ENCODE results near the gene KLHL18.
A peak's percentile ranks its signal among the peaks of the same experiment; 100 is the strongest.
"Not testable (repeated sequence)": the region's sequence is repeated elsewhere in the genome, so short reads cannot be mapped to it uniquely, and the experiment has no call there.

KLHL18 gene

DNA sequence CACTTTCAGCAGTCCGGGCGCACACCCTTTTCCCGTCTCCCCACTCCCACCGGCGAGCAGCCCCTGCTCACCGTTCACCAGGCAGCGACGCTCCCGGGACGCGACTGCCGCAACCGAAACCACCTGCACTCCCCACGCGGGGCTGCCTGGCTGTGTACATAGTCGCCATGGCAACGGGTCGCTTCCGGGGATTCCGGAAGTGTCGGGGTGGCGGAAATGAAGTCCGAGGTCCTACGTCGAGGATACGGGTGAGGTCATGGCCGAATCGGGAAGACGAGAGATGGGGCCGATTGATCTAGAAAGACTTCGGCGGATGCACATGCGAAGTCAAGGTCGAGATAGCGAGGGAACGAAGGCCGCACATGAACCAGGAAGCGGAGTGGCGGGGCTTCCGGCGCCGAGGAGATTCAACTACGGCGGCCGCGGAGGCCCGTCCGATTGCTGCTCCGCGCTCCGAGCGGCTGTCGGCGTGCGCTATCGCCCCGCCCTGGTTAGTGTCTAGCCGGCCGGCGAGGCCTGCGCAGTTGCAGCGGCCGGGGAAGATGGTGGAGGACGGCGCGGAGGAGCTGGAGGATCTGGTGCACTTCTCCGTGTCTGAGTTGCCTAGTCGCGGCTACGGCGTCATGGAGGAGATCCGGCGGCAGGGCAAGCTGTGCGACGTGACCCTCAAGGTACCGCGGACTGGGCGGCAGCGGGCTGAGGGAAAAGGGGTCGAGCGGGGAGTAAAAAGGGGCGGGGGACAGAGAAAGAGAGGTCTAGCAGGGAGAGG, at the start of gene KLHL18, which contains the start of gene KIF9:
Gene KLHL18 (plus strand): TSS at position 521 of the 769 bp plus-strand sequence. CDS start 22 bp downstream, at position 543.
Gene KIF9 (minus strand): TSS at position 376 of the 769 bp plus-strand sequence. CDS start 5,425 bp downstream, outside the sequence.
- Histone ChIP-seq H3K36me3 (ENCODE audit: control insufficient read depth, insufficient read depth, low read length) (peaks cover 4% of the 10 kb centered on the region), H3K4me1 (ENCODE audit: control insufficient read depth, insufficient read depth, low read length) (peaks cover 3% of the 10 kb centered on the region), H3K27ac (ENCODE audit: low read depth, low read length) (peak within 1 kb of the TSS; percentile 83), H3K9me3 (ENCODE audit: control insufficient read depth, insufficient read depth, low read depth, low read length) (no peaks in the 10 kb centered on the region), H3K9ac (ENCODE audit: low read length) (peak within 1 kb of the TSS; percentile 92), H3K4me3 (ENCODE audit: low read depth, low read length) (peak within 1 kb of the TSS; percentile 86), H3K27me3 (ENCODE audit: control insufficient read depth, insufficient read depth, low read length) (no peaks in the 10 kb centered on the region)

DNA sequence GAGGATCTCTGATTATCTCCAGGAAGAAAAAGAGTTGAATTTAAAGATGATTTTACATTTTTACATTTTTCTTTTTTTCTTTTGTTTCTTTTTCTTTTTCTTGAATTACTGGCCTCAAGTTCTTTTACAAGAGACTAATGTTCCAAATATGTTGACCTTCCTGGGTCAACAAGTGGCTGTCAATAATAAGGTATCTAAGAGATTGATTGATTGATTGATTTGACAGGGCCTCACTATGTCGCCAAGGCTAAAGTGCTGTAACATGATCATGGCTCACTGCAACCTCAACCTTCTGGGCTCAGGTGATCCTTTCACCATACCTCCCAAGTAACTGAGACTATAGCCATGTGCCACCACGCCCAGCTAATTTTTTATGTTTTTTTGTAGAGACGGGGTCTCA, 44.7 kb upstream of the KLHL18 start:
- Histone ChIP-seq H3K4me3 (ENCODE audit: low read depth, low read length) (no peak overlapping the region), H3K27me3 (ENCODE audit: control insufficient read depth, insufficient read depth, low read length) (no peaks in the 10 kb centered on the region), H3K27ac (ENCODE audit: low read depth, low read length) (no peak overlapping the region), H3K36me3 (ENCODE audit: control insufficient read depth, insufficient read depth, low read length) (no peaks in the 10 kb centered on the region), H3K4me1 (ENCODE audit: control insufficient read depth, insufficient read depth, low read length) (no peaks in the 10 kb centered on the region; the same call in 1 of the 2 replicates), H3K9me3 (ENCODE audit: control insufficient read depth, insufficient read depth, low read depth, low read length) (no peaks in the 10 kb centered on the region), H3K9ac (ENCODE audit: low read length) (no peak overlapping the region)

DNA sequence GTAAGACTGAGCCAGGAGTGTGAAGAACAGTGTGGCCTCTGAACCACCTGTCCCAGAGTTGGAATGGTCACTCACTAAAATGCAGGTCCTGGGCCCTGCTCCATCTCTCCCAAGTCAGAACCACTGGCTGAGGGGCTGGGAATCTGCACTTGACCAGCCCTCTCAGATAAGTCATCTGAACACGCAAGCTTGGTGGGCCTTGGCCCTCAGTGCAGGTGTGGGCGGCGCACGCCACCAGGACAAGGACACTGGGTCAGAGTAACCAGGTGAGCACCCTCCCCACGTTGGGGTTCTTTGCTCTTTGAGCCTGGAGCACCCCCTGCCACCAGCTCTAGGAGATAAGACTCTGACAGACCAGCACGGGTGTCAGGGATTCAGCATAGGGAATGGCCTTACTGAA, 42.8 kb upstream of the KLHL18 start:
- H3K9me3 ChIP-seq (ENCODE audit: control insufficient read depth, insufficient read depth, low read depth, low read length) = no peaks in the 10 kb centered on the region
- H3K9ac ChIP-seq (ENCODE audit: low read length) = no peak overlapping the region
- H3K4me1 ChIP-seq (ENCODE audit: control insufficient read depth, insufficient read depth, low read length) = no peaks in the 10 kb centered on the region; the same call in 1 of the 2 replicates
- H3K36me3 ChIP-seq (ENCODE audit: control insufficient read depth, insufficient read depth, low read length) = no peaks in the 10 kb centered on the region
- no peaks in the 10 kb centered on the region for H3K27me3 ChIP-seq (ENCODE audit: control insufficient read depth, insufficient read depth, low read length)
- H3K4me3 ChIP-seq (ENCODE audit: low read depth, low read length) = no peak overlapping the region
- H3K27ac ChIP-seq (ENCODE audit: low read depth, low read length) = no peak overlapping the region

DNA sequence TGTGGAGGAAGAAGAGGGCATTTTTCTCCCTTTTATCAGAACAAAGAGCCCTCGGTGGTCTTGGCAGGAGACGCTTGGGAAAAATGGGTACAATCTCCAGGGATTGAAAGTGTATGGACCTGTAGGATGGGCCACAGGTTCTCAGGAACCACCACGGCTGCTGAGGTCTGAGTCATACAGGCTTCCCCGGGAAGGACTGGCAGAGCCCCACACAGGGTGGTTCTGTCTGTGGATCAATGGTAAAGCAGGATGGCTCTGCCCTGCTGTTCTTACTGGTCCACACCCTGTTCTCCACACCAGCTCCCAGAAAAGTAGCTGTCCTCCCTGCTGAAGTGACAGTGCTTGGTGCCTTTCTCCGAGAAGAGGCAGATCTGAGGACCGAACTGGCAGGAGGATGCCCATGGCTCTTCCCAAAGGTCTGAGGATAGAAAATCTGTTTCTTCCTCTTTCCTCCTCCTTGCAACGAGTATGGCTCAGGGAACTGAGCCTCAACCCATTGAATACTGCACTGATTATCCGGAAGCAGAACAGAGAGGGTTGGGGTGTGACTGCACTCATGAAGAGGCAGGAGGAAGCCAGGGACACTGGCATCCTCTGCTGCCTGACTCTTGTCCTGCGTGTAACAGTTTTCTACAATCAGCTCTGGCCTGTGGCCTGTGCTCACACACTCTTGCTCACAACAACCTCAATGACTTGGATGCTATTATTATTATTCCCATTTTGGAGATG, 39.2 kb upstream of the KLHL18 start:
- no peak overlapping the region for H3K27ac ChIP-seq (ENCODE audit: low read depth, low read length)
- H3K4me1 ChIP-seq (ENCODE audit: control insufficient read depth, insufficient read depth, low read length) = no peaks in the 10 kb centered on the region
- no peak overlapping the region for H3K4me3 ChIP-seq (ENCODE audit: low read depth, low read length)
- H3K36me3 ChIP-seq (ENCODE audit: control insufficient read depth, insufficient read depth, low read length) = no peaks in the 10 kb centered on the region
- H3K9me3 ChIP-seq (ENCODE audit: control insufficient read depth, insufficient read depth, low read depth, low read length) = no peaks in the 10 kb centered on the region
- no peak overlapping the region for H3K9ac ChIP-seq (ENCODE audit: low read length)
- no peaks in the 10 kb centered on the region for H3K27me3 ChIP-seq (ENCODE audit: control insufficient read depth, insufficient read depth, low read length)

DNA sequence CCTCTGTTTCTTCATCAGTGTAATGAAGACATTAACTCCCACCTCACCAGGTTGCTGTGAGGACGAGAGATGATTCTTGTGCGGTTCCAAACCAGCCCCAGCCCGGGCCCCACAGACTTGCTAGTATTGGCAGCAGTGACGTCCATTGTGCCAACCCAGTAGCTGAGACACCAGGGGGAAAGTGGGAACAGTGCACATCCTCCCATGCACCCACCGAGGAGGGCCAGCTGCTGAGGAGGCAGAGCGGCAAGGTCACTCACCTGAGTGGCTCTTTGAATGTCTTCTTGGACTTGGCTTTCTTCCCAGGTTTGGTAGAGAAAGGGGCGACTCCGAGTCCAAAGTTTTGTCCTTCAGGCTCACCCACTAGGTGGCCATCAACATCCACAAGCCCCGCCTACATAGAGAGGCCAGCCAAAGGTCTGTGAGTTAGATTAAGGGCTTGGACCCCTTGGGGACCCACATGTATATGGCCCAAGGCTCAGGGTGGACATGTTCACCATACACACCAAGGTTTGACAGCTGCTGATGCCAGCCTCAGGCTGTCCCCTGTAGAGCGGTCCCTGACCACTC, 38.1 kb upstream of the KLHL18 start:
- Histone ChIP-seq H3K9ac (ENCODE audit: low read length) (no peak overlapping the region), H3K4me3 (ENCODE audit: low read depth, low read length) (no peak overlapping the region), H3K36me3 (ENCODE audit: control insufficient read depth, insufficient read depth, low read length) (no peaks in the 10 kb centered on the region), H3K27ac (ENCODE audit: low read depth, low read length) (no peak overlapping the region), H3K4me1 (ENCODE audit: control insufficient read depth, insufficient read depth, low read length) (no peaks in the 10 kb centered on the region), H3K27me3 (ENCODE audit: control insufficient read depth, insufficient read depth, low read length) (no peaks in the 10 kb centered on the region), H3K9me3 (ENCODE audit: control insufficient read depth, insufficient read depth, low read depth, low read length) (no peaks in the 10 kb centered on the region)

DNA sequence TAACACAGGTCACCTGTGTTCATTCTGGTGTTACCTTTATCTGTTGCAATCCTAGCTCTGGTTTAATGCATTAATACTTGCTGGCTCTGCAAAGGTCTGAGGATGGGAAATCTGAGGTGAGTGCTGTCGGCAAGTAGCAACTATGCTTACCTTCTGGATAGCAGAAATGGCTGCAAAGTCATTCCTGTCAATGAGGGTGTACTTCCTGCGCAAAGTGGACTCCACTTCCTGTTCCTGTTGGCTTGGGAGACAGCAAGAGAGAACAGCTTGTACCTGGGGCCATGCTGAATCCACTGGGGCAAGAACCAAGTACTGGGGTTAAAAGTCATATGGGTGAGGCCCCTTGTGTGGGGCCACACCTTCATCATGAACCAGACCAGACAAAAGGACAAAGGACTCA, 37.5 kb upstream of the KLHL18 start:
- Histone ChIP-seq H3K4me3 (ENCODE audit: low read depth, low read length) (no peak overlapping the region), H3K9me3 (ENCODE audit: control insufficient read depth, insufficient read depth, low read depth, low read length) (no peaks in the 10 kb centered on the region), H3K36me3 (ENCODE audit: control insufficient read depth, insufficient read depth, low read length) (no peaks in the 10 kb centered on the region), H3K27ac (ENCODE audit: low read depth, low read length) (no peak overlapping the region), H3K27me3 (ENCODE audit: control insufficient read depth, insufficient read depth, low read length) (no peaks in the 10 kb centered on the region), H3K9ac (ENCODE audit: low read length) (no peak overlapping the region), H3K4me1 (ENCODE audit: control insufficient read depth, insufficient read depth, low read length) (peaks cover under 1% of the 10 kb centered on the region; the same call in 1 of the 2 replicates)

DNA sequence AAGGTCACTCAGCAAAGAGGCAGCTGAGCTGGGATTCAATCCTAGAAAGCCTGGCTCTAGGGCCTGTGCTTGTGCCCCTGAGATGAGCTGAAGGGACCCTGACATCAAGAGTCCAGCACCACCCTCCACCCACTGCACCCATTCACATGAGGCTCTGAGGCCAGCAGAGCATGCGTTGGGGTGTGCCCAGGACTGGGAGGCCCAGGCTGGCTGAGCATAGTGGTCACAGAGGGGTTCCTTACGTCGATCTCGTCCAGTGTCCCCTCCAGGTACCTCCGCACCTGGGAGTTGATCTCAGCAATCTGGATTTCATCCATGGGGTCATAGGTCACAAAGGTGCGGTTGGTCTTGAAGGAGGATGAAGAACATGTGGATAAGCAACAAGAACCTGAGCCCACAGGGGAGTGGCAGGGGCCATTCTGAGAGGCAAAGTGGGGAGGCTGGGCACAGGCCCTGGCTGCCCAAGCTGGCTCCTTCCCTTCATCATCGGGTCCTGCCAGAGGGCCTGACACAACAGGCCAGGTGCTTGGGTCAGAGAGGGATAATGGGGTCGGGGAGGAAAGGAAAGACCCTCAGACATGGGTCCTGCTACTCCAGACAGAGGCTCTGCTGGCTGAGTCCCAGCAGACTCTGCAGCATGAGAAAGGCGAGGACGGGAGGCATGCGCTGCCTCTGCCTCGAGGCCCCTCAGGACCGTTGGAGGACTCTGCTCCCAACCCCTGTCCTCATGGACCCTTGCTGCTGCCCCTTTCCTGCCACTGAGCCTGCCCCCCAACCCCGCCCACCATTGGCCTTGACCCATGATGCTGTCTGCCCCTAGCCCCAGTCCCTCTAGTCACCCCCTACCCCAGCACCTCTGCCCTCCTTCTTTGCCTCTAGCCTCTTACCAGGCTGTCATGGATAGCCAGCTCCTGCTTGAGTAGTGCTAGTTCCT, 35.3 kb upstream of the KLHL18 start:
- H3K27me3 ChIP-seq (ENCODE audit: control insufficient read depth, insufficient read depth, low read length) = no peaks in the 10 kb centered on the region
- no peaks in the 10 kb centered on the region for H3K36me3 ChIP-seq (ENCODE audit: control insufficient read depth, insufficient read depth, low read length)
- no peak overlapping the region for H3K4me3 ChIP-seq (ENCODE audit: low read depth, low read length)
- H3K9ac ChIP-seq (ENCODE audit: low read length) = no peak overlapping the region
- H3K4me1 ChIP-seq (ENCODE audit: control insufficient read depth, insufficient read depth, low read length) = peaks cover 7% of the 10 kb centered on the region
- no peak overlapping the region for H3K27ac ChIP-seq (ENCODE audit: low read depth, low read length)
- no peaks in the 10 kb centered on the region for H3K9me3 ChIP-seq (ENCODE audit: control insufficient read depth, insufficient read depth, low read depth, low read length)

DNA sequence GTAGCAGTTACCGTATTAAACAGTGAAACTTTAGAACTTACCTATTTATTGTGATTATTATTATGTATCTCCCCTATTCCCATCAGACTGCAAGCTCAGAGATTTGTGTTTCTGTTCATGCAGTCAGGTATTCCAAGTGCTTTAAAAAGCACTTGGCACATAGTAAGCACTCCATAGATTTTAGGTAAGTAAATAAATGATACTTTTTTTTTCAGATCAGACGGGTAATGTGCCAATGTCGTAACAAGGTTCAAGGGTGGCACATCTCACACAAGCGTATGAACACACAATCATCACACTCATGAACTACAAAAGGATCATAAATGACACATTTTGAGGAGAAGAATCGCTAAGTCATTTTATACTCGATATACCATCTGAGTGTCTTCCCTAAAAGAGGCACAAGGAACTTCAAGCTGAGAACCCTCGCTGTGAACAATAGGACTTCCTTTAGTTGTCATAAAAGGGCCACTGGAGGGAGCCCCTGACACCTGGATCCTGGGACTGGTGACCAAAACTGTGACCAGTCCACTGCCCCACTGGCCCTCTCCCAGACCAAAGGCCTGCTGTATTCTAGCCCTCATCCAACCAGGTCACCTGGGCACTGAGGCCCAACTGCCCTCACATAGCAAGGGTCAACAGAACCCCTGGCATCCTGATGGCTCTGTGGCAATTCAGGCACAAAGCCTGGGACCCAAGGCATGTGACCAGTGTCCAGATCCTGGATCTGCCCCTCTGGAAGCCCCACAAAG, 32.3 kb upstream of the KLHL18 start:
- no peak overlapping the region for H3K27ac ChIP-seq (ENCODE audit: low read depth, low read length)
- no peak overlapping the region for H3K9ac ChIP-seq (ENCODE audit: low read length)
- H3K36me3 ChIP-seq (ENCODE audit: control insufficient read depth, insufficient read depth, low read length) = no peaks in the 10 kb centered on the region
- no peak overlapping the region for H3K4me3 ChIP-seq (ENCODE audit: low read depth, low read length)
- no peaks in the 10 kb centered on the region for H3K9me3 ChIP-seq (ENCODE audit: control insufficient read depth, insufficient read depth, low read depth, low read length)
- H3K27me3 ChIP-seq (ENCODE audit: control insufficient read depth, insufficient read depth, low read length) = no peaks in the 10 kb centered on the region
- peaks cover 7% of the 10 kb centered on the region for H3K4me1 ChIP-seq (ENCODE audit: control insufficient read depth, insufficient read depth, low read length)

DNA sequence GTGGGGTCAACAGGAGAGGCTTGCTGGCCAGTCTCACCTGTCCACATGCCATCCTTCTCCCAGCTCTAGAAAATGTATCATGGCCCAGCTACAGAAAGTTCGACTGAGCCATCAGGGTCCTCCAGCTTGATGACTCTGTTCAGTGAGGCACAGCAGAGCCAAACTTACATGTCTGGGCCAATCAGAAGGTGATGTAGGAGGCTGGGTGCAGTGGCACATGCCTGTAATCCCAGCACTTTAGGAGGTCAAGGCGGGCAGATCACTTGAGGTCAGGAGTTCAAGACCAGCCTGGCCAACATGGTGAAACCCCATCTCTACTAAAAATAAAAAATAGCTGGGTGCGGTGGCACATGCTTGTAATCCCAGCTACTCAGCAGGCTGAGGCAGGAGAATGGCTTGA, 31.7 kb upstream of the KLHL18 start:
- H3K36me3 ChIP-seq (ENCODE audit: control insufficient read depth, insufficient read depth, low read length); H3K27me3 ChIP-seq (ENCODE audit: control insufficient read depth, insufficient read depth, low read length); H3K27ac ChIP-seq (ENCODE audit: low read depth, low read length); H3K9me3 ChIP-seq (ENCODE audit: control insufficient read depth, insufficient read depth, low read depth, low read length); H3K4me3 ChIP-seq (ENCODE audit: low read depth, low read length); H3K4me1 ChIP-seq (ENCODE audit: control insufficient read depth, insufficient read depth, low read length); H3K9ac ChIP-seq (ENCODE audit: low read length): not testable (repeated sequence)

DNA sequence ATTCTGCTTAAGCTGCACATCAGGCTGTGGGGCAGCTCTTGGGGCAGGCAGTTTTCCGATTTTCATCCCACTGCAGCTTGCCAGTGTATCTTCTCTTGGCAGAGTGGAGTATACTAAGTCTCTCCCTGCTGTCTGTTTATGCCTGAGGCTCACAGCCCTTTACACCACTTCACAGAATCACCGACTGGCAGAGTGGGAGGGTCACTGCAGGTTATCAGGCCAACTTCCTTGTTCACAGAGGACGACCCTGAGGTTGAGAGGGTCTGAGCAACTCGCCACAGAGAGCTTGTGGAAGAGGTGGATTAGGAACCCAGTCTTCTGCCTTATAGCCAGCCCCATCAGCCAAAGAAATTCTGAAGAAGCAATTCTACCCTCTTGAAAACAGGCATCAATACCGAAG, 31.1 kb upstream of the KLHL18 start:
- Histone ChIP-seq H3K36me3 (ENCODE audit: control insufficient read depth, insufficient read depth, low read length) (no peaks in the 10 kb centered on the region), H3K9ac (ENCODE audit: low read length) (no peak overlapping the region)

More for the DNA sequence above, 31.1 kb upstream of the KLHL18 start:
- Histone ChIP-seq H3K27me3 (ENCODE audit: control insufficient read depth, insufficient read depth, low read length) (no peaks in the 10 kb centered on the region), H3K4me1 (ENCODE audit: control insufficient read depth, insufficient read depth, low read length) (peaks cover 7% of the 10 kb centered on the region), H3K27ac (ENCODE audit: low read depth, low read length) (no peak overlapping the region), H3K4me3 (ENCODE audit: low read depth, low read length) (no peak overlapping the region), H3K9me3 (ENCODE audit: control insufficient read depth, insufficient read depth, low read depth, low read length) (no peaks in the 10 kb centered on the region)
